Measurements from ENCODE around the gene DNAI2.

GRCh38 chr17:74303305-74303704 lies 29.3 kb downstream of the DNAI2 start:
- TF ChIP-seq CTCF (IDR thresholded peaks at IDR 0.05; ENCODE audit: insufficient read depth, low read depth, low read length) (no peak), EZH2 (IDR thresholded peaks at IDR 0.05; ENCODE audit: insufficient read depth, low read length) (no peak)

Measured in astrocyte (in vitro differentiated cells and primary cell).